Measurements from ENCODE around the gene HCN3. TPM values are rescaled to one million over a fixed set of nuclear protein-coding genes. Genes with fewer than 3 reads are reported as not detected.

The HCN3 gene
- total RNA-seq, 4 donors from 2014 or later, result 6.6 to 12.8 (median 10.4) TPM

GRCh38 chr1:155247667-155248553 is 29.4 kb upstream of the HCN3 start:
- no peaks in the 10 kb centered on the region for H3K27me3 ChIP-seq
- H3K4me1 ChIP-seq, result peaks cover 38% of the 10 kb centered on the region
- 90% methylated on average over 12 of the region's 26 CpGs for WGBS
- no peak for TF ChIP-seq POLR2AphosphoS5 (IDR thresholded peaks at IDR 0.05)
- no peak for TF ChIP-seq EP300 (IDR thresholded peaks at IDR 0.05)
- no peak for TF ChIP-seq POLR2A (IDR thresholded peaks at IDR 0.05)
- TF ChIP-seq CTCF (IDR thresholded peaks at IDR 0.05), result no peak
- no peak overlapping the region for H3K27ac ChIP-seq
- DNase-seq (ENCODE audit: low spot score in 2 of 2), result no peak
- no peaks in the 10 kb centered on the region for H3K9me3 ChIP-seq
- no peak overlapping the region for H3K4me3 ChIP-seq
- H3K36me3 ChIP-seq, result peaks cover 12% of the 10 kb centered on the region

DNA sequence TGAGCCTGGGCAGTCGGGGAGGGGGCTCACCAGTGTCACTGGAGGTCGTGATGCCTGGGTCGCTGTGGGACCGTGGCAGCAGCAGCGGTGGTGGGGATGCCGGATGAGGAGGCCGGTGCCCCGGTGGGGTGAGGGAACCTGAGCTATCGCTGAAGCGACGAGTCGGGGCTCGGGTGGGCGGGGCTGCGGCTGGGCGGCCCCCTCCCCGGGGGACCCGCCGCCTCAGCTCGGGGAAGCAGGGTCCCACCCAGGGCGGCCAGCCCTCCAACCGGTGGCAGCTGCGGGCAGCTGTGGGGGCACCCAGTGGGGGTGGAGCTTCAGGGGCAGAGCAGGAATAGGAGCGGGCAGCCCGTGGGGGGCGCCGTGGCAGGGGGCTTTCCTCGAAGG is 27.0 kb upstream of the HCN3 start:
- 50% methylated on average over 16 of the region's 28 CpGs for WGBS
- no peak for DNase-seq (ENCODE audit: low spot score in 2 of 2)
- no peak for TF ChIP-seq CTCF (IDR thresholded peaks at IDR 0.05)
- TF ChIP-seq EP300 (IDR thresholded peaks at IDR 0.05), result no peak
- TF ChIP-seq POLR2AphosphoS5 (IDR thresholded peaks at IDR 0.05), result no peak
- no peak for TF ChIP-seq POLR2A (IDR thresholded peaks at IDR 0.05)
- no peaks in the 10 kb centered on the region for H3K27me3 ChIP-seq
- peak overlapping the region; percentile 42 for H3K4me3 ChIP-seq
- no peak overlapping the region for H3K27ac ChIP-seq
- peaks cover 37% of the 10 kb centered on the region for H3K4me1 ChIP-seq
- peaks cover 12% of the 10 kb centered on the region for H3K36me3 ChIP-seq
- no peaks in the 10 kb centered on the region for H3K9me3 ChIP-seq

GRCh38 chr1:155250633-155251449 is 26.4 kb upstream of the HCN3 start:
- peak; percentile 94 to 95 for DNase-seq (ENCODE audit: low spot score in 2 of 2)
- H3K36me3 ChIP-seq, result peaks cover 12% of the 10 kb centered on the region
- peaks cover 38% of the 10 kb centered on the region for H3K4me1 ChIP-seq
- no peaks in the 10 kb centered on the region for H3K9me3 ChIP-seq
- H3K27me3 ChIP-seq, result no peaks in the 10 kb centered on the region
- TF ChIP-seq POLR2AphosphoS5 (IDR thresholded peaks at IDR 0.05), result no peak
- TF ChIP-seq EP300 (IDR thresholded peaks at IDR 0.05), result no peak
- no peak for TF ChIP-seq POLR2A (IDR thresholded peaks at IDR 0.05)
- peak; percentile 99 to 100 for TF ChIP-seq CTCF (IDR thresholded peaks at IDR 0.05)
- WGBS, result 30% methylated on average over 11 of the region's 23 CpGs
- peak overlapping the region; percentile 42 for H3K4me3 ChIP-seq
- H3K27ac ChIP-seq, result no peak overlapping the region

DNA sequence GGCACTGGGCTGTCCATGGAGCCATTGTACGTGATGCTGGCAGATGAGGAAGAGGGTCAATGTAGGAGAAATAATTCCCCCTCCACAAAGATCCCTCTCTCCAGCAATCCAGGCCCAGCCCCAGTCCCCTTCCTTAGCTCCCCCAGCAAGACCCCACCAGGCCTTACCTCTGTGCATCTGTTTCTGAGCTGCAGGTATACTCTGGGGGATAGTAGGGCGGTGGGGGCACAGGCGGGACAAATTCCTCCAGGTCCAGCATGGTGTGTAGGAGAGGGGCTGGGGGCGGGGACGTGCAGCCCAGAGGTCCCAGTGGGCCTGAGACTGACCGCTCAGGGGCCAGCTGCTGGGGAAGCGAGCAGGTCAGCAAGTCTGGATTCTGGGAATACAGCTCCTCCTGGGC is 25.7 kb upstream of the HCN3 start:
- 84% methylated on average over 7 of the region's 7 CpGs for WGBS

More for the DNA sequence above, 25.7 kb upstream of the HCN3 start:
- peaks cover 45% of the 10 kb centered on the region for H3K4me1 ChIP-seq
- no peaks in the 10 kb centered on the region for H3K9me3 ChIP-seq
- H3K4me3 ChIP-seq, result no peak overlapping the region
- H3K36me3 ChIP-seq, result peaks cover 12% of the 10 kb centered on the region
- no peaks in the 10 kb centered on the region for H3K27me3 ChIP-seq
- H3K27ac ChIP-seq, result no peak overlapping the region
- DNase-seq (ENCODE audit: low spot score in 2 of 2), result no peak
- TF ChIP-seq CTCF (IDR thresholded peaks at IDR 0.05) (no peak), POLR2AphosphoS5 (IDR thresholded peaks at IDR 0.05) (no peak), EP300 (IDR thresholded peaks at IDR 0.05) (no peak), POLR2A (IDR thresholded peaks at IDR 0.05) (no peak)
